Muscle layer of colon (tissue), 2 donors: Measurements from ENCODE around the gene PHC2.
"Not testable (repeated sequence)": the region's sequence is repeated elsewhere in the genome, so short reads cannot be mapped to it uniquely, and the experiment has no call there.

Source experiments
- H3K27ac ChIP-seq: one replicate; pipeline ENCODE4 v1.7.0; 2013; ENCODE audit warnings: low read depth, mild to moderate bottlenecking, low read length, moderate library complexity
- H3K27me3 ChIP-seq, 2 donors: one replicate each; pipeline ENCODE4 v1.7.0; 2013; ENCODE audit warnings: low read length in 2 of 2, mild to moderate bottlenecking in 2 of 2; ENCODE audit not compliant: insufficient read depth in 2 of 2, control insufficient read depth in 1 of 2
- H3K36me3 ChIP-seq: one replicate; pipeline ENCODE4 v1.7.0; 2013; ENCODE audit warnings: mild to moderate bottlenecking, low read length; ENCODE audit not compliant: insufficient read depth
- H3K4me1 ChIP-seq: one replicate; pipeline ENCODE4 v1.7.0; 2013; ENCODE audit warnings: mild to moderate bottlenecking, low read length; ENCODE audit not compliant: insufficient read depth
- H3K4me3 ChIP-seq, 2 donors: one replicate each; pipeline ENCODE4 v1.7.0; 2013; ENCODE audit warnings: low read length in 2 of 2, low read depth in 1 of 2, mild to moderate bottlenecking in 1 of 2, moderate library complexity in 1 of 2
- H3K9ac ChIP-seq: one replicate; pipeline ENCODE4 v1.7.0; 2013; ENCODE audit warnings: low read length
- H3K9me3 ChIP-seq: one replicate; pipeline ENCODE4 v1.7.0; 2013; ENCODE audit warnings: mild to moderate bottlenecking, low read length
- donor health status: abdominal sarcoma.
- donor health status: Adenocarcinoma of cecum.

PHC2 gene

GRCh38 chr1:33299461-33300155, 131.3 kb downstream of the PHC2 start:
- no peak overlapping the region for H3K27ac ChIP-seq
- no peaks in the 10 kb centered on the region for H3K27me3 ChIP-seq
- H3K36me3 ChIP-seq = peaks cover 18% of the 10 kb centered on the region
- no peaks in the 10 kb centered on the region for H3K9me3 ChIP-seq
- H3K9ac ChIP-seq = no peak overlapping the region
- H3K4me3 ChIP-seq = no peak overlapping the region
- H3K4me1 ChIP-seq = peaks cover 20% of the 10 kb centered on the region

GRCh38 chr1:33298623-33299277, 132.1 kb downstream of the PHC2 start:
- Histone ChIP-seq H3K9ac (no peak overlapping the region), H3K4me3 (no peak overlapping the region), H3K27ac (no peak overlapping the region), H3K4me1 (peaks cover 20% of the 10 kb centered on the region), H3K9me3 (no peaks in the 10 kb centered on the region), H3K36me3 (peaks cover 27% of the 10 kb centered on the region), H3K27me3 (no peaks in the 10 kb centered on the region)

GRCh38 chr1:33297911-33298622, 132.8 kb downstream of the PHC2 start:
- no peak overlapping the region for H3K27ac ChIP-seq
- peaks cover 25% of the 10 kb centered on the region for H3K4me1 ChIP-seq
- H3K27me3 ChIP-seq = no peaks in the 10 kb centered on the region
- H3K4me3 ChIP-seq = no peak overlapping the region
- peaks cover 27% of the 10 kb centered on the region for H3K36me3 ChIP-seq
- no peaks in the 10 kb centered on the region for H3K9me3 ChIP-seq
- H3K9ac ChIP-seq = no peak overlapping the region

- Histone ChIP-seq H3K4me1 (peaks cover 29% of the 10 kb centered on the region), H3K27me3 (no peaks in the 10 kb centered on the region), H3K36me3 (peaks cover 27% of the 10 kb centered on the region), H3K9ac (no peak overlapping the region), H3K4me3 (no peak overlapping the region), H3K27ac (no peak overlapping the region), H3K9me3 (no peaks in the 10 kb centered on the region)
Observed at GRCh38 chr1:33296824-33297223, 134.1 kb downstream of the PHC2 start.

- H3K27ac ChIP-seq = peak overlapping the region; percentile 33
- H3K9me3 ChIP-seq = no peaks in the 10 kb centered on the region
- no peak overlapping the region for H3K9ac ChIP-seq
- H3K36me3 ChIP-seq = peaks cover 27% of the 10 kb centered on the region
- no peaks in the 10 kb centered on the region for H3K27me3 ChIP-seq
- peaks cover 26% of the 10 kb centered on the region for H3K4me1 ChIP-seq
- H3K4me3 ChIP-seq = no peak overlapping the region
Observed at GRCh38 chr1:33296082-33296458, 134.8 kb downstream of the PHC2 start.

GRCh38 chr1:33295450-33296081, 135.3 kb downstream of the PHC2 start:
- Histone ChIP-seq H3K9me3 (no peaks in the 10 kb centered on the region), H3K27me3 (no peaks in the 10 kb centered on the region), H3K4me1 (peaks cover 21% of the 10 kb centered on the region), H3K9ac (no peak overlapping the region), H3K36me3 (peaks cover 27% of the 10 kb centered on the region), H3K27ac (no peak overlapping the region), H3K4me3 (no peak overlapping the region)

GRCh38 chr1:33295023-33295422, 135.9 kb downstream of the PHC2 start:
- Histone ChIP-seq H3K36me3 (peaks cover 27% of the 10 kb centered on the region), H3K27me3 (no peaks in the 10 kb centered on the region)

GRCh38 chr1:33294071-33295010, 136.6 kb downstream of the PHC2 start:
- Histone ChIP-seq H3K9me3 (no peaks in the 10 kb centered on the region), H3K4me1 (peaks cover 16% of the 10 kb centered on the region), H3K9ac (no peak overlapping the region), H3K27ac (no peak overlapping the region), H3K4me3 (no peak overlapping the region), H3K36me3 (peaks cover 29% of the 10 kb centered on the region), H3K27me3 (no peaks in the 10 kb centered on the region)

More at GRCh38 chr1:33295023-33295422, 135.9 kb downstream of the PHC2 start:
- H3K4me1 ChIP-seq = peaks cover 16% of the 10 kb centered on the region
- no peak overlapping the region for H3K27ac ChIP-seq
- no peak overlapping the region for H3K9ac ChIP-seq
- H3K4me3 ChIP-seq = no peak overlapping the region
- no peaks in the 10 kb centered on the region for H3K9me3 ChIP-seq

- Histone ChIP-seq H3K9ac (no peak overlapping the region), H3K27me3 (no peaks in the 10 kb centered on the region), H3K9me3 (no peaks in the 10 kb centered on the region), H3K4me1 (peaks cover 16% of the 10 kb centered on the region), H3K27ac (no peak overlapping the region), H3K4me3 (no peak overlapping the region), H3K36me3 (peaks cover 27% of the 10 kb centered on the region)
Observed at GRCh38 chr1:33292726-33293340, 138.1 kb downstream of the PHC2 start.

- H3K27ac ChIP-seq, H3K27me3 ChIP-seq, H3K9ac ChIP-seq, H3K4me3 ChIP-seq, H3K9me3 ChIP-seq: not testable (repeated sequence)
- H3K36me3 ChIP-seq = peaks cover 39% of the 10 kb centered on the region
- H3K4me1 ChIP-seq = peaks cover 11% of the 10 kb centered on the region
Observed at GRCh38 chr1:33290615-33291014, 140.3 kb downstream of the PHC2 start.
